HEK293 (cell line): Measurements from ENCODE around the gene EYA2.

Experiments used
- CTCF ChIA-PET: fragments of 350-600 bp; formaldehyde crosslinking; extraction: SDS; loops from one replicate; lab custom pipeline; 2021; ENCODE audit warnings: antibody characterized with exemption; lab: Yijun Ruan, JAX
- POLR2A ChIA-PET: fragments of 300-600 bp; formaldehyde crosslinking; extraction: SDS; loops from one replicate; lab custom pipeline; 2020; ENCODE audit warnings: antibody characterized with exemption, inconsistent platforms; lab: Yijun Ruan, JAX
- H3K27ac ChIP-seq: fragments of 200-500 bp; sonication (Bioruptor generic); 2 replicates; pipeline ENCODE4 v1.5.1; 2014; ENCODE audit warnings: low read depth, low read length, control low read depth, inconsistent platforms; ENCODE audit errors: extremely low read depth
- H3K36me3 ChIP-seq, 2 experiments: fragments of 200-500 bp in 1 of 2; sonication (Bioruptor generic) in 1 of 2; 1 replicate in 1 of 2; 2 replicates in 1 of 2; pipeline ENCODE4 v1.5.1; 2014 to 2017; ENCODE audit warnings: inconsistent platforms in 2 of 2, low read length in 2 of 2; ENCODE audit not compliant: control insufficient read depth in 2 of 2, insufficient read depth in 1 of 2
- H3K4me1 ChIP-seq: fragments of 200-500 bp; sonication (Bioruptor generic); 2 replicates; pipeline ENCODE4 v1.5.1; 2014; ENCODE audit warnings: mild to moderate bottlenecking, low read length, inconsistent platforms; ENCODE audit not compliant: control insufficient read depth, insufficient read depth
- H3K4me3 ChIP-seq: 2 replicates; pipeline ENCODE4 v1.5.1; 2011; ENCODE audit warnings: low read depth, mild to moderate bottlenecking, control low read depth, low read length, moderate library complexity
- H3K9me3 ChIP-seq: fragments of 200-500 bp; sonication (Bioruptor generic); 2 replicates; pipeline ENCODE4 v1.5.1; 2014; ENCODE audit warnings: low read depth, low read length, inconsistent platforms; ENCODE audit not compliant: control insufficient read depth, insufficient read depth
- PRDM2 ChIP-seq: fragments of 450-650 bp; formaldehyde crosslinking; IDR thresholded peaks from 2 replicates; pipeline ENCODE4 v1.5.1; 2016; ENCODE audit warnings: missing biosample characterization, missing genetic modification characterization, borderline replicate concordance
- SETDB1 ChIP-seq: IDR thresholded peaks from one replicate; pipeline ENCODE4 v1.6.1; 2017; ENCODE audit warnings: mild to moderate bottlenecking, low read length, moderate library complexity, mixed read lengths; ENCODE audit not compliant: insufficient read length
- ZNF174 ChIP-seq: fragments of 450-650 bp; formaldehyde crosslinking; IDR thresholded peaks from 2 replicates; pipeline ENCODE4 v1.5.0; 2017; ENCODE audit warnings: missing biosample characterization, mild to moderate bottlenecking, missing genetic modification characterization
- ZNF23 ChIP-seq: fragments of 450-650 bp; formaldehyde crosslinking; IDR thresholded peaks from 2 replicates; pipeline ENCODE4 v1.5.1; 2016; ENCODE audit warnings: missing biosample characterization, missing genetic modification characterization, borderline replicate concordance
- ZNF274 ChIP-seq, 2 experiments: fragments of 200-500 bp in 1 of 2; fragments of 450-650 bp in 1 of 2; sonication (Bioruptor generic) in 1 of 2; formaldehyde crosslinking in 1 of 2; IDR thresholded peaks; 2 replicates each; pipeline versions ENCODE4 v1.5.1 to v1.6.1; 2014 to 2016; ENCODE audit warnings: borderline replicate concordance in 1 of 2, inconsistent platforms in 1 of 2, low read length in 1 of 2, missing biosample characterization in 1 of 2, missing genetic modification characterization in 1 of 2
- ZNF513 ChIP-seq: fragments of 450-650 bp; IDR thresholded peaks from 2 replicates; pipeline ENCODE4 v1.5.1; 2018; ENCODE audit warnings: missing biosample characterization, missing genetic modification characterization
- ZNF521 ChIP-seq: fragments of 450-650 bp; formaldehyde crosslinking; IDR thresholded peaks from 2 replicates; pipeline ENCODE4 v1.5.1; 2017; ENCODE audit warnings: missing biosample characterization, mild to moderate bottlenecking, missing genetic modification characterization
- ZNF555 ChIP-seq: fragments of 450-650 bp; formaldehyde crosslinking; conservative IDR thresholded peaks from 2 replicates; pipeline ENCODE4 v1.5.1; 2017; ENCODE audit warnings: missing biosample characterization, mild to moderate bottlenecking, missing genetic modification characterization, inconsistent platforms
- ZNF600 ChIP-seq: fragments of 450-650 bp; formaldehyde crosslinking; IDR thresholded peaks from 2 replicates; pipeline ENCODE4 v1.5.1; 2016; ENCODE audit warnings: missing biosample characterization, missing genetic modification characterization
- ZNF639 ChIP-seq: fragments of 450-650 bp; formaldehyde crosslinking; IDR thresholded peaks from 2 replicates; pipeline ENCODE4 v1.5.1; 2016; ENCODE audit warnings: missing biosample characterization, missing genetic modification characterization

Gene EYA2

GRCh38 chr20:47089151-47089550 lies 194.5 kb downstream of the EYA2 start (continued):
- no peak for TF ChIP-seq PRDM2 (tag by site-specific recombination)
- TF ChIP-seq ZNF600 (tag by site-specific recombination): no peak
- no peak for TF ChIP-seq ZNF521 (tag by site-specific recombination)
- no peak for TF ChIP-seq ZNF174 (tag by site-specific recombination)
- TF ChIP-seq ZNF555 (tag by site-specific recombination): no peak

- no peaks in the 10 kb centered on the region for H3K4me1 ChIP-seq
- no peaks in the 10 kb centered on the region for H3K36me3 ChIP-seq
- no peak for TF ChIP-seq ZNF274 (IDR thresholded peaks at IDR 0.05; ENCODE audit: low read length)
- no peak for TF ChIP-seq ZNF274 (tag by site-specific recombination; IDR thresholded peaks at IDR 0.05; ENCODE audit: borderline replicate concordance)
- no peak for TF ChIP-seq SETDB1
- TF ChIP-seq ZNF23 (tag by site-specific recombination): no peak
- CTCF ChIA-PET: no interaction called here
- POLR2A ChIA-PET: no interaction called here
- no peaks in the 10 kb centered on the region for H3K9me3 ChIP-seq
- no peak overlapping the region for H3K4me3 ChIP-seq
- H3K27ac ChIP-seq: no peak overlapping the region
Observed at GRCh38 chr20:47090835-47091234, 196.2 kb downstream of the EYA2 start.

- H3K36me3 ChIP-seq: no peaks in the 10 kb centered on the region
- H3K4me3 ChIP-seq: no peak overlapping the region
- H3K9me3 ChIP-seq: no peaks in the 10 kb centered on the region
- ChIA-PET CTCF (no interaction called here), POLR2A (no interaction called here)
- no peak overlapping the region for H3K27ac ChIP-seq
- TF ChIP-seq ZNF513 (tag by site-specific recombination): no peak
- H3K4me1 ChIP-seq: no peaks in the 10 kb centered on the region
Observed at GRCh38 chr20:47093320-47093966, 198.8 kb downstream of the EYA2 start.

GRCh38 chr20:47095690-47096089 lies 201.0 kb downstream of the EYA2 start:
- Histone ChIP-seq H3K36me3 (peaks cover 0 to 4% of the 10 kb centered on the region in 2 experiments; a peak in 1 of 3 replicates), H3K4me1 (no peaks in the 10 kb centered on the region), H3K27ac (no peak overlapping the region), H3K4me3 (no peak overlapping the region), H3K9me3 (no peaks in the 10 kb centered on the region)
- TF ChIP-seq ZNF639 (tag by site-specific recombination) (no peak), SETDB1 (peak; percentile 94)
- ChIA-PET POLR2A (no interaction called here), CTCF (interaction anchor here (0.6 kb wide), 1 partner anchor 130 kb away, joined by 3 read pairs; no protein-coding TSS in a partner anchor)
